HEK293 (cell line): ENCODE results near the gene RPS6KA4.

Source experiments
- CTCF ChIA-PET: fragments of 350-600 bp; formaldehyde crosslinking; extraction: SDS; loops from one replicate; lab custom pipeline; 2021; ENCODE audit warnings: antibody characterized with exemption; lab: Yijun Ruan, JAX
- POLR2A ChIA-PET: fragments of 300-600 bp; formaldehyde crosslinking; extraction: SDS; loops from one replicate; lab custom pipeline; 2020; ENCODE audit warnings: antibody characterized with exemption, inconsistent platforms; lab: Yijun Ruan, JAX
- H3K27ac ChIP-seq: fragments of 200-500 bp; sonication (Bioruptor generic); 2 replicates; pipeline ENCODE4 v1.5.1; 2014; ENCODE audit warnings: low read depth, low read length, control low read depth, inconsistent platforms; ENCODE audit errors: extremely low read depth
- H3K36me3 ChIP-seq, 2 experiments: fragments of 200-500 bp in 1 of 2; sonication (Bioruptor generic) in 1 of 2; 1 replicate in 1 of 2; 2 replicates in 1 of 2; pipeline ENCODE4 v1.5.1; 2014 to 2017; ENCODE audit warnings: inconsistent platforms in 2 of 2, low read length in 2 of 2; ENCODE audit not compliant: control insufficient read depth in 2 of 2, insufficient read depth in 1 of 2
- H3K4me1 ChIP-seq: fragments of 200-500 bp; sonication (Bioruptor generic); 2 replicates; pipeline ENCODE4 v1.5.1; 2014; ENCODE audit warnings: mild to moderate bottlenecking, low read length, inconsistent platforms; ENCODE audit not compliant: control insufficient read depth, insufficient read depth
- H3K4me3 ChIP-seq: 2 replicates; pipeline ENCODE4 v1.5.1; 2011; ENCODE audit warnings: low read depth, mild to moderate bottlenecking, control low read depth, low read length, moderate library complexity
- H3K9me3 ChIP-seq: fragments of 200-500 bp; sonication (Bioruptor generic); 2 replicates; pipeline ENCODE4 v1.5.1; 2014; ENCODE audit warnings: low read depth, low read length, inconsistent platforms; ENCODE audit not compliant: control insufficient read depth, insufficient read depth
- ATF2 ChIP-seq: fragments of 450-650 bp; formaldehyde crosslinking; IDR thresholded peaks from 2 replicates; pipeline ENCODE4 v1.5.1; 2016; ENCODE audit warnings: missing biosample characterization, missing genetic modification characterization, low read depth
- BCL11A ChIP-seq: fragments of 450-650 bp; formaldehyde crosslinking; IDR thresholded peaks from 2 replicates; pipeline ENCODE4 v1.5.1; 2016; ENCODE audit warnings: low read depth, missing biosample characterization, missing genetic modification characterization
- BCL11B ChIP-seq: fragments of 450-650 bp; formaldehyde crosslinking; IDR thresholded peaks from 2 replicates; pipeline ENCODE4 v1.5.1; 2016; ENCODE audit warnings: low read depth, missing biosample characterization, missing genetic modification characterization
- GLIS1 ChIP-seq: fragments of 450-650 bp; formaldehyde crosslinking; IDR thresholded peaks from 2 replicates; pipeline ENCODE4 v1.5.1; 2016; ENCODE audit warnings: missing biosample characterization, missing genetic modification characterization
- GLIS2 ChIP-seq: fragments of 450-650 bp; formaldehyde crosslinking; IDR thresholded peaks from 2 replicates; pipeline ENCODE4 v1.5.1; 2016; ENCODE audit warnings: missing biosample characterization, missing genetic modification characterization
- HIC1 ChIP-seq: fragments of 450-650 bp; formaldehyde crosslinking; IDR thresholded peaks from 2 replicates; pipeline ENCODE4 v1.5.1; 2016; ENCODE audit warnings: missing biosample characterization, missing genetic modification characterization
- IKZF3 ChIP-seq: fragments of 450-650 bp; IDR thresholded peaks from 2 replicates; pipeline ENCODE4 v1.5.0; 2018; ENCODE audit warnings: missing biosample characterization, mild to moderate bottlenecking, missing genetic modification characterization, moderate library complexity
- KLF8 ChIP-seq: fragments of 450-650 bp; formaldehyde crosslinking; IDR thresholded peaks from 2 replicates; pipeline ENCODE4 v1.5.1; 2016; ENCODE audit warnings: missing biosample characterization, missing genetic modification characterization
- OSR2 ChIP-seq: fragments of 450-650 bp; formaldehyde crosslinking; IDR thresholded peaks from 2 replicates; pipeline ENCODE4 v1.5.1; 2016; ENCODE audit warnings: missing biosample characterization, missing genetic modification characterization
- SCRT2 ChIP-seq: fragments of 450-650 bp; formaldehyde crosslinking; IDR thresholded peaks from 2 replicates; pipeline ENCODE4 v1.5.1; 2016; ENCODE audit warnings: missing biosample characterization, missing genetic modification characterization
- SP2 ChIP-seq: fragments of 450-650 bp; formaldehyde crosslinking; IDR thresholded peaks from 2 replicates; pipeline ENCODE4 v1.5.1; 2016; ENCODE audit warnings: missing biosample characterization, missing genetic modification characterization
- SP7 ChIP-seq: fragments of 450-650 bp; formaldehyde crosslinking; IDR thresholded peaks from 2 replicates; pipeline ENCODE4 v1.5.1; 2016; ENCODE audit warnings: missing biosample characterization, missing genetic modification characterization
- TCF7L2 ChIP-seq: IDR thresholded peaks from 2 replicates; pipeline ENCODE4 v1.6.1; 2011; ENCODE audit warnings: low read depth, mild to moderate bottlenecking, inconsistent platforms, low read length, moderate library complexity, borderline replicate concordance
- ZNF18 ChIP-seq: fragments of 450-650 bp; formaldehyde crosslinking; IDR thresholded peaks from 2 replicates; pipeline ENCODE4 v1.5.1; 2016; ENCODE audit warnings: missing biosample characterization, missing genetic modification characterization
- ZNF292 ChIP-seq: fragments of 450-650 bp; formaldehyde crosslinking; IDR thresholded peaks from 2 replicates; pipeline ENCODE4 v1.5.1; 2016; ENCODE audit warnings: low read depth, missing biosample characterization, missing genetic modification characterization, borderline replicate concordance
- ZNF335 ChIP-seq: fragments of 450-650 bp; formaldehyde crosslinking; conservative IDR thresholded peaks from 2 replicates; pipeline ENCODE4 v1.5.1; 2016; ENCODE audit warnings: missing biosample characterization, missing genetic modification characterization
- ZNF398 ChIP-seq: fragments of 450-650 bp; formaldehyde crosslinking; IDR thresholded peaks from 2 replicates; pipeline ENCODE4 v1.5.1; 2017; ENCODE audit warnings: missing biosample characterization, missing genetic modification characterization
- ZNF514 ChIP-seq: fragments of 450-650 bp; formaldehyde crosslinking; IDR thresholded peaks from 2 replicates; pipeline ENCODE4 v1.5.1; 2016; ENCODE audit warnings: missing biosample characterization, missing genetic modification characterization
- ZNF548 ChIP-seq: fragments of 450-650 bp; formaldehyde crosslinking; IDR thresholded peaks from 2 replicates; pipeline ENCODE4 v1.5.1; 2016; ENCODE audit warnings: missing biosample characterization, missing genetic modification characterization
- ZNF561 ChIP-seq: fragments of 450-650 bp; IDR thresholded peaks from 2 replicates; pipeline ENCODE4 v1.5.1; 2018; ENCODE audit warnings: missing biosample characterization, missing genetic modification characterization, borderline replicate concordance
- ZNF580 ChIP-seq: fragments of 450-650 bp; formaldehyde crosslinking; IDR thresholded peaks from 2 replicates; pipeline ENCODE4 v1.5.1; 2016; ENCODE audit warnings: missing biosample characterization, missing genetic modification characterization
- ZNF600 ChIP-seq: fragments of 450-650 bp; formaldehyde crosslinking; IDR thresholded peaks from 2 replicates; pipeline ENCODE4 v1.5.1; 2016; ENCODE audit warnings: missing biosample characterization, missing genetic modification characterization
- ZNF670 ChIP-seq: fragments of 450-650 bp; formaldehyde crosslinking; IDR thresholded peaks from 2 replicates; pipeline ENCODE4 v1.5.1; 2016; ENCODE audit warnings: missing biosample characterization, missing genetic modification characterization, low read depth
- ZNF692 ChIP-seq: fragments of 450-650 bp; formaldehyde crosslinking; IDR thresholded peaks from 2 replicates; pipeline ENCODE4 v1.5.1; 2016; ENCODE audit warnings: missing biosample characterization, missing genetic modification characterization
- ZNF843 ChIP-seq: fragments of 450-650 bp; formaldehyde crosslinking; IDR thresholded peaks from 2 replicates; pipeline ENCODE4 v1.5.1; 2016; ENCODE audit warnings: missing biosample characterization, missing genetic modification characterization

RPS6KA4 gene

GRCh38 chr11:64317325-64317960 lies 41.5 kb upstream of the RPS6KA4 start, which contains the start of gene TRMT112 (continued):
- no peak for TF ChIP-seq ZNF18 (tag by site-specific recombination)
- TF ChIP-seq IKZF3 (tag by site-specific recombination), result peak; percentile 79
- TF ChIP-seq KLF8 (tag by site-specific recombination), result peak; percentile 42; the same call in 1 of the 2 replicates
- TF ChIP-seq SP2 (tag by site-specific recombination), result peak; percentile 87
- TF ChIP-seq ZNF580, result peak; percentile 97
- no peak; the same call in 1 of the 2 replicates for TF ChIP-seq TCF7L2
- TF ChIP-seq, all 188 proteins: peak for 35

GRCh38 chr11:64317961-64318765 lies 40.8 kb upstream of the RPS6KA4 start, which contains the start of gene PRDX5:
Gene PRDX5 (plus strand): TSS chr11:64318121. CDS start chr11:64318216, 95 bp downstream.
- H3K36me3 ChIP-seq, result peaks cover 0 to 61% of the 10 kb centered on the region in 2 experiments; a peak in 1 of 3 replicates
- ChIA-PET POLR2A (interaction anchor here (0.5 to 4.0 kb wide), 34 partner anchors 9 to 137 kb away, joined by 3 to 43 read pairs (median 4); partner anchors contain the start of genes BAD, ESRRA, FKBP2 and PPP1R14B), CTCF (interaction anchor here (0.6 to 5.0 kb wide), 27 partner anchors 9 to 1646 kb away, joined by 3 to 85 read pairs (median 4); partner anchors contain the start of genes CCDC88B and LBHD1)
- H3K27ac ChIP-seq, result peak within 1 kb of the TSS; percentile 88
- no peaks in the 10 kb centered on the region for H3K9me3 ChIP-seq
- peak within 1 kb of the TSS; percentile 90 for H3K4me3 ChIP-seq
- no peaks in the 10 kb centered on the region for H3K4me1 ChIP-seq
- TF ChIP-seq SP7 (tag by site-specific recombination) (peak; percentile 25; the same call in 1 of the 2 replicates), ZNF548 (no peak), ZNF292 (tag by site-specific recombination) (no peak), GLIS2 (tag by site-specific recombination) (peak; percentile 90), OSR2 (tag by site-specific recombination) (0 out of 2 replicates have a peak, but pooled peaks have one; percentile 8), ZNF692 (tag by site-specific recombination) (peak; percentile 81), HIC1 (tag by site-specific recombination) (peak; percentile 98), ATF2 (peak; percentile 73), ZNF843 (tag by site-specific recombination) (0 out of 2 replicates have a peak, but pooled peaks have one; percentile 25), ZNF561 (tag by site-specific recombination) (peak; percentile 79; the same call in 1 of the 2 replicates), GLIS1 (tag by site-specific recombination) (no peak; the same call in 1 of the 2 replicates), BCL11B (peak; percentile 27; the same call in 1 of the 2 replicates), SCRT2 (tag by site-specific recombination) (no peak), SP2 (tag by site-specific recombination) (peak; percentile 82), ZNF398 (tag by site-specific recombination) (peak; percentile 31; the same call in 1 of the 2 replicates), BCL11A (no peak), ZNF335 (tag by site-specific recombination) (peak; percentile 92), ZNF670 (tag by site-specific recombination) (no peak), KLF8 (tag by site-specific recombination) (peak; percentile 48; the same call in 1 of the 2 replicates), ZNF600 (tag by site-specific recombination) (peak; percentile 64), ZNF514 (tag by site-specific recombination) (no peak)
